GM19397 (cell line): Measurements from ENCODE around the gene TSPAN14.
"Not testable (repeated sequence)": the region's sequence is repeated elsewhere in the genome, so short reads cannot be mapped to it uniquely, and the experiment has no call there.

Source experiments
- ATAC-seq: cut with Tn5 transposase; IDR thresholded peaks from one replicate; pipeline ENCODE4 v1.9.1; 2021; ENCODE audit warnings: mild to moderate bottlenecking, moderate library complexity; ENCODE audit not compliant: unreplicated experiment

TSPAN14 gene

GRCh38 chr10:80539421-80540031 is 85.4 kb downstream of the TSPAN14 start:
- ATAC-seq, result no peak

GRCh38 chr10:80540136-80540535 is 86.0 kb downstream of the TSPAN14 start:
- no peak for ATAC-seq

- no peak for ATAC-seq
Observed at GRCh38 chr10:80540618-80540980, 86.5 kb downstream of the TSPAN14 start.

GRCh38 chr10:80540981-80541750 is 87.1 kb downstream of the TSPAN14 start:
- peak; percentile 53 for ATAC-seq

GRCh38 chr10:80542053-80542452 is 87.9 kb downstream of the TSPAN14 start:
- no peak for ATAC-seq

GRCh38 chr10:80542652-80543318 is 88.7 kb downstream of the TSPAN14 start:
- no peak for ATAC-seq

GRCh38 chr10:80543319-80543672 is 89.2 kb downstream of the TSPAN14 start:
- not testable (repeated sequence) for ATAC-seq

- no peak for ATAC-seq
Observed at GRCh38 chr10:80544316-80544953, 90.3 kb downstream of the TSPAN14 start.

GRCh38 chr10:80545258-80545881 is 91.3 kb downstream of the TSPAN14 start:
- ATAC-seq, result no peak

- no peak for ATAC-seq
Observed at GRCh38 chr10:80552151-80552646, 98.1 kb downstream of the TSPAN14 start.

- ATAC-seq, result no peak
Observed at GRCh38 chr10:80553436-80553835, 99.3 kb downstream of the TSPAN14 start.

- ATAC-seq, result no peak
Observed at GRCh38 chr10:80554050-80554449, 99.9 kb downstream of the TSPAN14 start.

- ATAC-seq, result no peak
Observed at GRCh38 chr10:80555415-80555814, 101.3 kb downstream of the TSPAN14 start.

- no peak for ATAC-seq
Observed at GRCh38 chr10:80561950-80562349, 107.8 kb downstream of the TSPAN14 start.

- ATAC-seq, result no peak
Observed at GRCh38 chr10:80567292-80567691, 113.2 kb downstream of the TSPAN14 start.

- ATAC-seq, result no peak
Observed at GRCh38 chr10:80569131-80569895, 115.2 kb downstream of the TSPAN14 start.

- no peak for ATAC-seq
Observed at GRCh38 chr10:80571352-80571751, 117.2 kb downstream of the TSPAN14 start.

- ATAC-seq, result no peak
Observed at GRCh38 chr10:80579181-80579763, 125.2 kb downstream of the TSPAN14 start.

GRCh38 chr10:80579849-80580637 is 125.9 kb downstream of the TSPAN14 start:
- ATAC-seq, result no peak
